HepG2 (cell line): ENCODE results near the gene CYP26A1. TPM values are rescaled to one million over a fixed set of nuclear protein-coding genes. Genes with fewer than 3 reads are reported as not detected.

Experiments
- ATAC-seq: fragments of 200-7000 bp; cut with Tn5 transposase; 3 replicates; pipeline ENCODE4 v1.9.1; 2020; ENCODE audit warnings: mild to moderate bottlenecking, moderate library complexity
- BruUV-seq: library from RNA; stranded (reverse); fragments of 400-500 nt; replicated peaks from 2 replicates; lab custom pipeline; 2021; lab: Mats Ljungman, UMichigan
- CTCF ChIA-PET: fragments of 300-600 bp; formaldehyde crosslinking; extraction: SDS; loops from one replicate; lab custom pipeline; 2021; ENCODE audit warnings: low total read pairs, inconsistent platforms, low intra/inter-chr PET ratio; lab: Yijun Ruan, JAX
- POLR2A ChIA-PET: fragments of 350-600 bp; sonication (Branson Sonifier 250); formaldehyde crosslinking; loops from one replicate; lab custom pipeline; 2020; ENCODE audit warnings: antibody characterized with exemption, inconsistent platforms; lab: Yijun Ruan, JAX
- DNase-seq: peaks from one replicate; pipeline ENCODE4 v3.0.0-alpha.2; 2015; ENCODE audit warnings: low spot score
- FAIRE-seq: peaks from 3 replicates; lab custom pipeline; 2011; peaks lifted over from hg19 to GRCh38; lab: Jason Lieb, UNC
- H2AFZ ChIP-seq: one replicate; pipeline ENCODE4 v1.6.1; 2011; ENCODE audit warnings: low read length, inconsistent platforms
- H3K27ac ChIP-seq: fragments of 300-600 bp; 3 replicates; pipeline ENCODE4 v1.8.0; 2011; ENCODE audit warnings: mixed run types, mild to moderate bottlenecking, mixed read lengths, low read length, inconsistent platforms; ENCODE audit not compliant: insufficient read depth; ENCODE audit errors: extremely low read length
- H3K27me3 ChIP-seq, 2 experiments: fragments of 200-600 bp in 1 of 2; 2 replicates in 1 of 2; 3 replicates in 1 of 2; pipeline versions ENCODE4 v1.6.0 to v1.8.0; 2011; ENCODE audit warnings: low read length in 2 of 2, mild to moderate bottlenecking in 2 of 2, moderate library complexity in 2 of 2, inconsistent platforms in 1 of 2; ENCODE audit not compliant: insufficient read depth in 2 of 2, control insufficient read depth in 1 of 2
- H3K36me3 ChIP-seq, 2 experiments: fragments of 200-600 bp in 1 of 2; replicated peaks in 1 of 2; 2 replicates in 1 of 2; 3 replicates in 1 of 2; pipeline versions ENCODE4 v1.5.1 to v1.8.0; 2011; ENCODE audit warnings: low read length in 2 of 2, inconsistent platforms in 1 of 2; ENCODE audit not compliant: insufficient read depth in 2 of 2, control insufficient read depth in 1 of 2
- H3K4me1 ChIP-seq: 2 replicates; pipeline ENCODE4 v1.5.1; 2012; ENCODE audit warnings: low read length, inconsistent platforms; ENCODE audit not compliant: insufficient read depth
- H3K4me2 ChIP-seq: 2 replicates; pipeline ENCODE4 v1.6.0; 2011; ENCODE audit warnings: low read depth, low read length, inconsistent platforms
- H3K4me3 ChIP-seq, 3 experiments: fragments of 200-600 bp in 1 of 3; sonication (generic), shearing (Covaris generic) in 1 of 3; replicated peaks in 1 of 3; 2 replicates each; pipeline ENCODE4 v1.5.1; 2011 to 2016; ENCODE audit warnings: low read length in 3 of 3, inconsistent platforms in 2 of 3, low read depth in 2 of 3, mild to moderate bottlenecking in 2 of 3, control low read depth in 1 of 3, mixed read lengths in 1 of 3; ENCODE audit not compliant: insufficient read depth in 1 of 3
- H3K79me2 ChIP-seq: one replicate; pipeline ENCODE4 v1.6.1; 2011; ENCODE audit warnings: low read length, inconsistent platforms; ENCODE audit not compliant: insufficient read depth
- H3K9ac ChIP-seq: 2 replicates; pipeline ENCODE4 v1.6.0; 2011; ENCODE audit warnings: mild to moderate bottlenecking, low read depth, low read length, inconsistent platforms; ENCODE audit not compliant: insufficient read depth
- H3K9me3 ChIP-seq: 2 replicates; pipeline ENCODE4 v1.5.1; 2012; ENCODE audit warnings: mild to moderate bottlenecking, low read length
- H4K20me1 ChIP-seq: 2 replicates; pipeline ENCODE4 v1.6.0; 2011; ENCODE audit warnings: inconsistent platforms, mild to moderate bottlenecking, low read length, moderate library complexity; ENCODE audit not compliant: insufficient read depth
- ISL2 ChIP-seq: sonication (generic); formaldehyde crosslinking; IDR thresholded peaks from 2 replicates; pipeline ENCODE4 v1.5.0; 2020; ENCODE audit warnings: missing genetic modification reagents
- PAF1 ChIP-seq: IDR thresholded peaks from 2 replicates; pipeline ENCODE4 v1.6.1; 2016; ENCODE audit warnings: missing genetic modification reagents, missing compliant biosample characterization
- RARG ChIP-seq: sonication (generic); formaldehyde crosslinking; IDR thresholded peaks from 2 replicates; pipeline ENCODE4 v1.4.0; 2020; ENCODE audit warnings: low read depth, mild to moderate bottlenecking, missing genetic modification reagents
- RBAK ChIP-seq: sonication (generic); formaldehyde crosslinking; IDR thresholded peaks from 2 replicates; pipeline ENCODE4 v1.5.1; 2020; ENCODE audit warnings: mild to moderate bottlenecking, missing genetic modification reagents
- ZNF10 ChIP-seq: sonication (generic); formaldehyde crosslinking; IDR thresholded peaks from 2 replicates; pipeline ENCODE4 v1.4.0; 2020; ENCODE audit warnings: mild to moderate bottlenecking, low read depth, missing genetic modification reagents, borderline replicate concordance
- ZNF224 ChIP-seq: sonication (generic); formaldehyde crosslinking; IDR thresholded peaks from 2 replicates; pipeline ENCODE4 v1.5.0; 2020; ENCODE audit warnings: mild to moderate bottlenecking, missing genetic modification reagents
- ZSCAN30 ChIP-seq: sonication (generic); formaldehyde crosslinking; IDR thresholded peaks from 2 replicates; pipeline ENCODE4 v1.5.0; 2020; ENCODE audit warnings: mild to moderate bottlenecking, missing genetic modification reagents
- WGBS: methylation state at CpG from one replicate; pipeline ENCODE4 v1.1.6; 2017; ENCODE audit warnings: low lambda C conversion rate; 5-methylcytosine and 5-hydroxymethylcytosine counted together
- in situ Hi-C: cut with HindIII; loops from 2 replicates; pipeline ENCODE4 v1.10.0; 2017; ENCODE audit warnings: low pct_unique_long_range_greater_than_20kb; ENCODE audit not compliant: extremely low pct_ligation_motif_present
- intact Hi-C: fragments of 100-400 bp; cut with micrococcal nuclease; formaldehyde crosslinking; loops from one replicate; pipeline ENCODE4 v1.10.0; 2022; ENCODE audit not compliant: unreplicated experiment
- polyA plus RNA-seq, 8 experiments: library from polyadenylated mRNA; depleted of rRNA in 3 of 8; stranded (reverse) in 7 of 8; unstranded in 1 of 8; fragments of >200 nt; fragmentation: Illumina TruSeq in 4 of 8; extraction: Trizol in 4 of 8; gene quantifications; 2 replicates each; pipeline versions ENCODE4 v1.2.1 to v1.2.3, GENCODE V29; 2011 to 2016; ENCODE audit warnings: low read depth in 4 of 8, missing spikeins in 1 of 8, mixed read lengths in 1 of 8; ENCODE audit not compliant: insufficient read depth in 1 of 8
- total RNA-seq, 5 experiments: library from RNA; depleted of rRNA; stranded (reverse); fragments of >200 nt; fragmentation: Illumina TruSeq; extraction: Trizol; gene quantifications; 2 replicates each; pipeline ENCODE4 v1.2.3, GENCODE V29; 2016; ENCODE audit warnings: low read depth in 1 of 5
- TF ChIP-seq, protein P1 (sequence below), 2 experiments: sonication (generic) in 1 of 2; formaldehyde crosslinking in 1 of 2; IDR thresholded peaks; 2 replicates each; pipeline versions ENCODE4 v1.6.1 to v1.9.0; 2014 to 2022; ENCODE audit warnings: antibody characterized with exemption in 1 of 2, borderline replicate concordance in 1 of 2, inconsistent platforms in 1 of 2, low read depth in 1 of 2, missing genetic modification reagents in 1 of 2
- TF ChIP-seq, protein P2 (sequence below): sonication (generic); formaldehyde crosslinking; IDR thresholded peaks from 2 replicates; pipeline ENCODE4 v1.8.0; 2022; ENCODE audit warnings: mild to moderate bottlenecking, missing genetic modification reagents, borderline replicate concordance

The CYP26A1 gene
- total and polyA plus RNA-seq, 2 of the 13 experiments (the other 11 are each of a cell fraction or from before 2014, with no cell fraction given) = 0.15 TPM; not detected in 1

DNA sequence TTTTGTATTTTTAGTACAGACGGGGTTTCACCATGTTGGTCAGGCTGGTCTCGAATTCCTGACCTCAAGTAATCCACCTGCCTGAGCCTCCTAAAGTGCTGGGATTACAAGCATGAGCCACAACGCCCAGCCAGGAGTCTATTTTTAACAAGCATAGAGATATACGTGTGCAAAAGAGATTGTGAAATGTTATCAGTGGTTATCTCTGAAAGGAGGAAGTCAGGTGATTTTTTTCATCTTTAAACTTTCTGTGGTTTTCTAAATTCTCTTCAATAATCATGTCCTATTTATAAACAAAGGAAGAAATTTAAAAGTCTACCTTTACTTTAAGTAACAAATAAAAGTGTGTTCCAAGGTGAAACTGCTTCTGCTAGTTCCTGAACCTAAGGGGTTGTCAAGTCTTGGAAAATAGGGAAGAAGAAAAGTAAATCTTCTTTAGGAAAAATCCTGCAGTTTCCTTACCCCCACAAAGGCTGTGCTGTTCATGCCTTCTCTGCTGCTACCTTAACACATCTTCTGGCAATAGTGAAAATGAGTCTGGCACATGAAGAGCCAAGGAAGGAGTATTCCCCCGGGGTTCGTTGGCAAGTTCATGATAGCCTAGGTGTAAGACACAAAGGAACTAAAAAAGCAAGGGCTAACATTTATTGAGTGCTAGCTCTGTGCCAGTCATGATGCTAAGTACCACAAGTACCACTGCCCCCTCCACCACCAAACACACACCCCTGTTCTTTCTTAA, 51.1 kb downstream of the CYP26A1 start (continued):
- TF ChIP-seq, protein P1, sequence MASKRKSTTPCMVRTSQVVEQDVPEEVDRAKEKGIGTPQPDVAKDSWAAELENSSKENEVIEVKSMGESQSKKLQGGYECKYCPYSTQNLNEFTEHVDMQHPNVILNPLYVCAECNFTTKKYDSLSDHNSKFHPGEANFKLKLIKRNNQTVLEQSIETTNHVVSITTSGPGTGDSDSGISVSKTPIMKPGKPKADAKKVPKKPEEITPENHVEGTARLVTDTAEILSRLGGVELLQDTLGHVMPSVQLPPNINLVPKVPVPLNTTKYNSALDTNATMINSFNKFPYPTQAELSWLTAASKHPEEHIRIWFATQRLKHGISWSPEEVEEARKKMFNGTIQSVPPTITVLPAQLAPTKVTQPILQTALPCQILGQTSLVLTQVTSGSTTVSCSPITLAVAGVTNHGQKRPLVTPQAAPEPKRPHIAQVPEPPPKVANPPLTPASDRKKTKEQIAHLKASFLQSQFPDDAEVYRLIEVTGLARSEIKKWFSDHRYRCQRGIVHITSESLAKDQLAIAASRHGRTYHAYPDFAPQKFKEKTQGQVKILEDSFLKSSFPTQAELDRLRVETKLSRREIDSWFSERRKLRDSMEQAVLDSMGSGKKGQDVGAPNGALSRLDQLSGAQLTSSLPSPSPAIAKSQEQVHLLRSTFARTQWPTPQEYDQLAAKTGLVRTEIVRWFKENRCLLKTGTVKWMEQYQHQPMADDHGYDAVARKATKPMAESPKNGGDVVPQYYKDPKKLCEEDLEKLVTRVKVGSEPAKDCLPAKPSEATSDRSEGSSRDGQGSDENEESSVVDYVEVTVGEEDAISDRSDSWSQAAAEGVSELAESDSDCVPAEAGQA (IDR thresholded peaks at IDR 0.05; ENCODE audit: low read depth) = no peak
- TF ChIP-seq, protein P1 (CRISPR knock-in tag; IDR thresholded peaks at IDR 0.05; ENCODE audit: borderline replicate concordance) = no peak
- TF ChIP-seq ISL2 (CRISPR knock-in tag) (no peak), RARG (no peak), ZNF10 (CRISPR knock-in tag) (no peak)
- TF ChIP-seq, all 625 proteins: peak for 0

- Histone ChIP-seq H3K9me3 (peaks cover 22% of the 10 kb centered on the region), H3K36me3 (no peaks in the 10 kb centered on the region), H2AFZ (no peak overlapping the region), H3K9ac (no peak overlapping the region), H3K79me2 (no peaks in the 10 kb centered on the region), H3K4me3 (no peak overlapping the region), H3K27ac (no peak overlapping the region), H4K20me1 (no peaks in the 10 kb centered on the region), H3K4me1 (no peaks in the 10 kb centered on the region), H3K4me2 (no peak overlapping the region), H3K27me3 (0 out of 5 replicates have a peak, but pooled peaks cover 0 to 3% of the 10 kb centered on the region in 2 experiments)
- POLR2A ChIA-PET = no interaction called here
- FAIRE-seq (no peak), DNase-seq (no peak), ATAC-seq (no peak)
- intact Hi-C loops = no loop called here
- WGBS = 31% methylated on average over 2 of the region's 2 CpGs
- TF ChIP-seq, protein P2, sequence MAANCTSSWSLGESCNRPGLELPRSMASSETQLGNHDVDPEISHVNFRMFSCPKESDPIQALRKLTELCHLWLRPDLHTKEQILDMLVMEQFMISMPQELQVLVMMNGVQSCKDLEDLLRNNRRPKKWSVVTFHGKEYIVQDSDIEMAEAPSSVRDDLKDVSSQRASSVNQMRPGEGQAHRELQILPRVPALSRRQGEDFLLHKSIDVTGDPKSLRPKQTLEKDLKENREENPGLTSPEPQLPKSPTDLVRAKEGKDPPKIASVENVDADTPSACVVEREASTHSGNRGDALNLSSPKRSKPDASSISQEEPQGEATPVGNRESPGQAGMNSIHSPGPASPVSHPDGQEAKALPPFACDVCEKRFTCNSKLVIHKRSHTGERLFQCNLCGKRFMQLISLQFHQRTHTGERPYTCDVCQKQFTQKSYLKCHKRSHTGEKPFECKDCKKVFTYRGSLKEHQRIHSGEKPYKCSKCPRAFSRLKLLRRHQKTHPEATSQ = no peak
- TF ChIP-seq PAF1 = no peak
- no peak for TF ChIP-seq ZSCAN30 (CRISPR knock-in tag)
- no peak for TF ChIP-seq RBAK
- no peak for TF ChIP-seq ZNF224 (CRISPR knock-in tag)
- CTCF ChIA-PET = no interaction called here
- BruUV-seq = no TSS peak
- in situ Hi-C loops = no loop called here
These were observed 52.3 kb downstream of the CYP26A1 start for GRCh38 chr10:93125966-93126365.
